Glutamatergic neuron (in vitro differentiated cells): Measurements from ENCODE around the gene NDST3. TPM values are rescaled to one million over a fixed set of nuclear protein-coding genes. Genes with fewer than 3 reads are reported as not detected.

Source experiments
- DNase-seq: peaks from one replicate; pipeline ENCODE4 v3.0.0; 2022
- H3K27ac Mint-ChIP-seq: one replicate; pipeline ENCODE4 v1.8.0; 2020; ENCODE audit warnings: mild to moderate bottlenecking, mixed read lengths, inconsistent platforms; ENCODE audit not compliant: unreplicated experiment
- H3K27me3 Mint-ChIP-seq: one replicate; pipeline ENCODE4 v1.8.0; 2020; ENCODE audit warnings: mild to moderate bottlenecking, moderate library complexity, mixed read lengths, inconsistent platforms; ENCODE audit not compliant: unreplicated experiment
- H3K36me3 Mint-ChIP-seq: one replicate; pipeline ENCODE4 v1.8.0; 2020; ENCODE audit warnings: mild to moderate bottlenecking, mixed read lengths, inconsistent platforms; ENCODE audit not compliant: unreplicated experiment
- H3K4me1 Mint-ChIP-seq: one replicate; pipeline ENCODE4 v1.8.0; 2020; ENCODE audit warnings: mild to moderate bottlenecking, low read depth, mixed read lengths, inconsistent platforms; ENCODE audit not compliant: unreplicated experiment
- H3K4me3 Mint-ChIP-seq: one replicate; pipeline ENCODE4 v1.8.0; 2020; ENCODE audit warnings: mild to moderate bottlenecking, mixed read lengths, inconsistent platforms; ENCODE audit not compliant: unreplicated experiment
- H3K9me3 Mint-ChIP-seq: one replicate; pipeline ENCODE4 v1.8.0; 2020; ENCODE audit warnings: mild to moderate bottlenecking, moderate library complexity, mixed read lengths, inconsistent platforms; ENCODE audit not compliant: unreplicated experiment
- CTCF ChIP-seq: fragments of 200-600 bp; sonication (generic); IDR thresholded peaks from one replicate; pipeline ENCODE4 v1.5.0; 2021; ENCODE audit not compliant: partially characterized antibody, unreplicated experiment
- total RNA-seq: library from RNA; stranded (reverse); fragmentation: NEBNext Ultra II Directional; extraction: Animal tissue kit (Norgen Biotek cat#: 25700); gene quantifications from one replicate; pipeline ENCODE4 v1.2.1, GENCODE V29; 2021; ENCODE audit not compliant: unreplicated experiment

NDST3 gene
- total RNA-seq, 1 donor from 2014 or later = 38.4 TPM

DNA sequence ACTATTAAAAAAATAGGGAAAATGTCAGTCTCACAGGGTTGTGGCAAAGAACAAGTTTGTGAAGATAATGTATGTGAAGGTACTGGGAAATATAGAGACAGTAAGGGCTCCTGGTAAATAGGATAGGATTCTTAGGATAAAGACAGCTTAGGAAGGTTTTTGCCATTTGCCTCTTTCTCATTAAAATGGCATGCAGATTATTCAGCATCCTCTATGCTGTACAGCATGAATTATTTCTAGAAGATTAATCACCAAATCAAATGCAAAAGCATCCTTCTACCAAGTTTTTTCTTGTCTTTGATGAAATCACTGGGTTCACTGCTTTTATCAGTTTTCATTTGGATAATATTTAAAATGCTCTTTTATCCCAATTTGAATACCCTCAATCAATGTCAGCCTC lies 142.8 kb downstream of the NDST3 start:
- Mint-ChIP-seq H3K27me3 (no peaks in the 10 kb centered on the region), H3K4me1 (peaks cover 4% of the 10 kb centered on the region), H3K36me3 (no peaks in the 10 kb centered on the region), H3K4me3 (no peak overlapping the region), H3K9me3 (no peaks in the 10 kb centered on the region), H3K27ac (no peak overlapping the region)
- TF ChIP-seq CTCF = no peak
- no peak for DNase-seq

- Mint-ChIP-seq H3K4me3 (no peak overlapping the region), H3K27ac (no peak overlapping the region), H3K27me3 (no peaks in the 10 kb centered on the region), H3K9me3 (no peaks in the 10 kb centered on the region), H3K4me1 (peaks cover 4% of the 10 kb centered on the region), H3K36me3 (no peaks in the 10 kb centered on the region)
- no peak for TF ChIP-seq CTCF
- no peak for DNase-seq
These were observed 146.5 kb downstream of the NDST3 start for GRCh38 chr4:118180776-118181175.

DNA sequence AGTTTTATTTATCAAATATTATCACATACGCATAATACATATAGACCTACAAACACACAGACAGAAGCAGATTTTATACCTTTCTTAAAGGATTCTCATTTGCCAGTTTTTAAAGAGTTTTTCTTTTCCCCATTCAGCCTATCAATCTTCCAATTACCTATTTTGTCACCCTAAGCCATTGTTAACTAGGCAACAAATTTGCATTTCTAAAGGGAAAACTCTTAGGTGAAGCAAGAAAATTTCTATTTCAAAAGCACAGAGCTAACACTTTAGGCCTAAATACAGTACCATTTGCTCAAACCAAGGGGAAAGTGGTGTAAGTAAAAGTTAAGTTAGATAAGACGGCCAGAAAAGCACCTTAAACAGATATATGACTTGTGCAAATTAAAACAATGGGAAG lies 156.6 kb downstream of the NDST3 start:
- H3K4me1 Mint-ChIP-seq = no peaks in the 10 kb centered on the region
- DNase-seq = no peak
- H3K36me3 Mint-ChIP-seq = peaks cover 10% of the 10 kb centered on the region
- no peaks in the 10 kb centered on the region for H3K27me3 Mint-ChIP-seq
- peaks cover 6% of the 10 kb centered on the region for H3K9me3 Mint-ChIP-seq
- TF ChIP-seq CTCF = no peak
- H3K4me3 Mint-ChIP-seq = no peak overlapping the region
- H3K27ac Mint-ChIP-seq = no peak overlapping the region

- no peaks in the 10 kb centered on the region for H3K4me1 Mint-ChIP-seq
- no peak for TF ChIP-seq CTCF
- H3K9me3 Mint-ChIP-seq = peaks cover 6% of the 10 kb centered on the region
- no peaks in the 10 kb centered on the region for H3K27me3 Mint-ChIP-seq
- H3K27ac Mint-ChIP-seq = no peak overlapping the region
- no peak overlapping the region for H3K4me3 Mint-ChIP-seq
- no peak for DNase-seq
- H3K36me3 Mint-ChIP-seq = peaks cover 14% of the 10 kb centered on the region
These were observed 159.1 kb downstream of the NDST3 start for GRCh38 chr4:118193421-118193820.

GRCh38 chr4:118206627-118207026 lies 172.3 kb downstream of the NDST3 start:
- H3K4me1 Mint-ChIP-seq = no peaks in the 10 kb centered on the region
- TF ChIP-seq CTCF = no peak
- no peak for DNase-seq
- no peaks in the 10 kb centered on the region for H3K9me3 Mint-ChIP-seq
- no peaks in the 10 kb centered on the region for H3K27me3 Mint-ChIP-seq
- H3K27ac Mint-ChIP-seq = no peak overlapping the region
- H3K4me3 Mint-ChIP-seq = no peak overlapping the region
- peaks cover 14% of the 10 kb centered on the region for H3K36me3 Mint-ChIP-seq
